DND-41 (cell line): ENCODE data around the gene CHID1.

Experiments
- ATAC-seq: fragments of 200-7000 bp; cut with Tn5 transposase; 3 replicates; pipeline ENCODE4 v1.9.1; 2021; ENCODE audit warnings: low read depth; ENCODE audit not compliant: insufficient read depth
- DNase-seq: peaks from one replicate; pipeline ENCODE4 v3.0.0-alpha.2; 2020
- H2AFZ ChIP-seq: 2 replicates; pipeline ENCODE4 v1.6.0; 2012; ENCODE audit warnings: low read depth, low read length
- H3K27ac ChIP-seq: 2 replicates; pipeline ENCODE4 v1.5.1; 2012; ENCODE audit warnings: low read length, inconsistent platforms
- H3K27me3 ChIP-seq: fragments of 200-600 bp; sonication (generic); 2 replicates; pipeline ENCODE4 v1.6.0; 2012; ENCODE audit warnings: low read length, mild to moderate bottlenecking, inconsistent platforms; ENCODE audit not compliant: insufficient read depth, poor library complexity
- H3K36me3 ChIP-seq: 2 replicates; pipeline ENCODE4 v1.5.1; 2012; ENCODE audit warnings: low read length, inconsistent platforms; ENCODE audit not compliant: insufficient read depth
- H3K4me1 ChIP-seq: 2 replicates; pipeline ENCODE4 v1.5.1; 2012; ENCODE audit warnings: mild to moderate bottlenecking, low read length; ENCODE audit not compliant: insufficient read depth
- H3K4me2 ChIP-seq: 2 replicates; pipeline ENCODE4 v1.6.0; 2012; ENCODE audit warnings: mild to moderate bottlenecking, moderate library complexity, low read length, inconsistent platforms; ENCODE audit not compliant: insufficient read depth
- H3K4me3 ChIP-seq, 2 experiments: fragments of 200-600 bp in 1 of 2; shearing (Covaris generic) in 1 of 2; 2 replicates each; pipeline ENCODE4 v1.5.1; 2012 to 2016; ENCODE audit warnings: inconsistent platforms in 2 of 2, low read length in 2 of 2, mild to moderate bottlenecking in 2 of 2, low read depth in 1 of 2, moderate library complexity in 1 of 2
- H3K79me2 ChIP-seq: 2 replicates; pipeline ENCODE4 v1.6.0; 2012; ENCODE audit warnings: low read length, inconsistent platforms; ENCODE audit not compliant: insufficient read depth
- H3K9ac ChIP-seq: 2 replicates; pipeline ENCODE4 v1.6.0; 2012; ENCODE audit warnings: low read depth, mild to moderate bottlenecking, inconsistent platforms, low read length, moderate library complexity
- H3K9me3 ChIP-seq: 2 replicates; pipeline ENCODE4 v1.5.1; 2012; ENCODE audit warnings: low read length, moderate library complexity, mild to moderate bottlenecking, inconsistent platforms; ENCODE audit not compliant: insufficient read depth, severe bottlenecking
- H4K20me1 ChIP-seq: 2 replicates; pipeline ENCODE4 v1.6.0; 2012; ENCODE audit warnings: low read length; ENCODE audit not compliant: insufficient read depth
- CTCF ChIP-seq: IDR thresholded peaks from 2 replicates; pipeline ENCODE4 v1.5.1; 2012; ENCODE audit warnings: borderline replicate concordance, low read length, moderate library complexity, mild to moderate bottlenecking; ENCODE audit not compliant: poor library complexity, severe bottlenecking; ENCODE audit errors: extremely low read depth
- EZH2 ChIP-seq: IDR thresholded peaks from 3 replicates; pipeline ENCODE4 v1.6.1; 2012; ENCODE audit warnings: borderline replicate concordance, low read depth, mild to moderate bottlenecking, moderate library complexity, low read length, inconsistent platforms; ENCODE audit not compliant: severe bottlenecking

CHID1 gene

GRCh38 chr11:926341-926916, 15.8 kb upstream of the CHID1 start:
- peak overlapping the region; percentile 80 for H3K9ac ChIP-seq
- H3K36me3 ChIP-seq: peaks cover 14% of the 10 kb centered on the region; the same call in 1 of the 2 replicates
- H3K9me3 ChIP-seq: no peaks in the 10 kb centered on the region
- ATAC-seq: 0 out of 3 replicates have a peak, but pooled peaks have one; percentile 5
- peaks cover 27% of the 10 kb centered on the region for H3K4me1 ChIP-seq
- H3K4me3 ChIP-seq: peak overlapping the region; percentile 78 to 89
- H3K79me2 ChIP-seq: peaks cover 54% of the 10 kb centered on the region
- no peak for TF ChIP-seq EZH2
- no peak for TF ChIP-seq CTCF
- no peaks in the 10 kb centered on the region for H3K27me3 ChIP-seq
- H2AFZ ChIP-seq: peak overlapping the region; percentile 39
- peak overlapping the region; percentile 96 for H3K4me2 ChIP-seq
- H3K27ac ChIP-seq: peak overlapping the region; percentile 66
- H4K20me1 ChIP-seq: peaks cover 27% of the 10 kb centered on the region; the same call in 1 of the 2 replicates
- DNase-seq: no peak

- peak within 1 kb of the TSS; percentile 80 for H3K9ac ChIP-seq
- H3K9me3 ChIP-seq: no peaks in the 10 kb centered on the region
- H3K79me2 ChIP-seq: peaks cover 47% of the 10 kb centered on the region
- peak; percentile 88 for DNase-seq
- H3K36me3 ChIP-seq: peaks cover 14% of the 10 kb centered on the region; the same call in 1 of the 2 replicates
- TF ChIP-seq EZH2 (no peak), CTCF (peak; percentile 84)
- ATAC-seq: peak; percentile 84
- H3K27me3 ChIP-seq: no peaks in the 10 kb centered on the region
- H3K27ac ChIP-seq: peak within 1 kb of the TSS; percentile 66
- H3K4me3 ChIP-seq: peak within 1 kb of the TSS; percentile 78 to 89
- peaks cover 21% of the 10 kb centered on the region; the same call in 1 of the 2 replicates for H4K20me1 ChIP-seq
- peaks cover 27% of the 10 kb centered on the region for H3K4me1 ChIP-seq
- H3K4me2 ChIP-seq: peak within 1 kb of the TSS; percentile 96
- peak within 1 kb of the TSS; percentile 72 for H2AFZ ChIP-seq
These were observed 15.1 kb upstream of the CHID1 start, which contains the start of gene AP2A2 for GRCh38 chr11:925496-926301. Gene AP2A2, plus strand, starts transcription at chr11:925870. Its CDS starts 152 bp downstream, at chr11:926022.

GRCh38 chr11:925158-925495, 14.5 kb upstream of the CHID1 start:
- Histone ChIP-seq H3K9ac (peak overlapping the region; percentile 80), H3K27me3 (no peaks in the 10 kb centered on the region), H3K79me2 (peaks cover 42% of the 10 kb centered on the region), H3K4me3 (peak overlapping the region in 1 of 2 experiments; percentile 89; a peak in 2 of 4 replicates), H3K4me1 (peaks cover 27% of the 10 kb centered on the region), H3K27ac (peak overlapping the region; percentile 44; the same call in 1 of the 2 replicates), H3K36me3 (peaks cover 14% of the 10 kb centered on the region; the same call in 1 of the 2 replicates), H3K4me2 (peak overlapping the region; percentile 54), H2AFZ (peak overlapping the region; percentile 67), H4K20me1 (peaks cover 19% of the 10 kb centered on the region; the same call in 1 of the 2 replicates), H3K9me3 (no peaks in the 10 kb centered on the region)
- ATAC-seq (no peak), DNase-seq (no peak)
- no peak for TF ChIP-seq CTCF
- TF ChIP-seq EZH2: no peak
